HG03108 (cell line): Measurements from ENCODE around the gene HNRNPM.
"Not testable (repeated sequence)": the region's sequence is repeated elsewhere in the genome, so short reads cannot be mapped to it uniquely, and the experiment has no call there.

Experiments used
- ATAC-seq: cut with Tn5 transposase; IDR thresholded peaks from one replicate; pipeline ENCODE4 v1.9.1; 2021; ENCODE audit warnings: moderate library complexity; ENCODE audit not compliant: unreplicated experiment

HNRNPM gene

DNA sequence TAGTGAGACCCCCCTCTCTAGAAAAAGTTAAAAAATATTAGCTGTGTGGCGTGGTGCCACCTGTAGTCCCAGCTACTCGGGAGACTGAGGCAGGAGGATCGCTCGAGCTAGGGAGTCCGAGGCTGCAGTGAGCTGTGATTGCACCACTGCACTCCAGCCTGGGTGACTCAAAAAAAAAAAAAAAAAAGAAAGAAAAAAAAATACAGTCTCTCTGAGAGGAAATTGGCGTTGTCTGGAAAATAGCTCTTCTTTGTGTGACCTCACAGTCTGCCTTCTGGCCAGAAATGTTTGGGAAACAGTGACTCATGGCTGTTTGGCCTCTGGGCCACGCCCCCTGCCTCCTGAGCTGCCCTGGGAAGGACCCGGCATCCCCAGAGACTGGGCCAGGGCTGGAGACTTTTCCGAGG is 21.0 kb upstream of the HNRNPM start:
- no peak for ATAC-seq

- ATAC-seq = not testable (repeated sequence)
Measured at GRCh38 chr19:8425331-8425730, 19.4 kb upstream of the HNRNPM start.

GRCh38 chr19:8426283-8426682 is 18.5 kb upstream of the HNRNPM start:
- ATAC-seq = no peak

DNA sequence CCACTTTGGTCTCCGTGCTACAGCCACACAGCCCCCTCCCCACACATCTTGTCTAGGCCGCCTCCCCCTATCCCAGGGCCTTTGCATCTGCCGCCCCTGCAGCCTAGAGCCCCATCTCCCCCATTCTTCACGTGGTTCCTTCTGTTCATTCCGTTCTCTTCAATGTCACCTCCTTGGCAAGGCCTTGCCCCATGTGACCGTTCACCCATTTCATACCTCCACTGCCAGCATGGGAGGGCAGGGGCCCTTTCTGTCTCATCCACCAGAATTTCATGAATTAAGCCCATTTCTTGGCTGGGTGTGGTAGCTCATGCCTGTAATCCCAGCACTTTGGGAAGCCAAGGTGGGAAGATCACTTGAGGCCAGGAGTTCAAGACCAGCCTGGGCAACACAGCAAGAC is 15.7 kb upstream of the HNRNPM start:
- ATAC-seq = no peak

GRCh38 chr19:8429826-8430225 is 14.9 kb upstream of the HNRNPM start:
- ATAC-seq = no peak

DNA sequence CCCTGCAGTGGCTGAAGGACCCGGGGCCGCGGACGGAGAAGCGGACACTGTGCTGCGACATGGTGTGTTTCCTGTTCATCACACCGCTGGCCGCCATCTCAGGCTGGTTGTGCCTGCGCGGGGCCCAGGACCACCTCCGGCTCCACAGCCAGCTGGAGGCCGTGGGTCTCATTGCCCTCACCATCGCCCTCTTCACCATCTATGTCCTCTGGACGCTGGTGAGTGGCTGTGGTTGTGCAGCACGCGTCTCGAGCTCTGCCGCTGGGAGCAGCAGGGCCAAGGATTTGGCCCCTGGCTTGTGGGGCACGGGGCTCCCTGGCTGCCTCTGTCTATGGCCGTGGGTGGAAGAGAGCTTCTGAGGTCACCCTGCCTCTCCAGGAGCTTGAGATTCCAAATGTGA is 14.1 kb upstream of the HNRNPM start:
- no peak for ATAC-seq

GRCh38 chr19:8438236-8438635 is 6.5 kb upstream of the HNRNPM start:
- no peak for ATAC-seq

GRCh38 chr19:8441725-8442544 is 2.8 kb upstream of the HNRNPM start:
- no peak for ATAC-seq

- ATAC-seq = not testable (repeated sequence)
Measured at GRCh38 chr19:8444140-8444676, 567 bp upstream of the HNRNPM start.

DNA sequence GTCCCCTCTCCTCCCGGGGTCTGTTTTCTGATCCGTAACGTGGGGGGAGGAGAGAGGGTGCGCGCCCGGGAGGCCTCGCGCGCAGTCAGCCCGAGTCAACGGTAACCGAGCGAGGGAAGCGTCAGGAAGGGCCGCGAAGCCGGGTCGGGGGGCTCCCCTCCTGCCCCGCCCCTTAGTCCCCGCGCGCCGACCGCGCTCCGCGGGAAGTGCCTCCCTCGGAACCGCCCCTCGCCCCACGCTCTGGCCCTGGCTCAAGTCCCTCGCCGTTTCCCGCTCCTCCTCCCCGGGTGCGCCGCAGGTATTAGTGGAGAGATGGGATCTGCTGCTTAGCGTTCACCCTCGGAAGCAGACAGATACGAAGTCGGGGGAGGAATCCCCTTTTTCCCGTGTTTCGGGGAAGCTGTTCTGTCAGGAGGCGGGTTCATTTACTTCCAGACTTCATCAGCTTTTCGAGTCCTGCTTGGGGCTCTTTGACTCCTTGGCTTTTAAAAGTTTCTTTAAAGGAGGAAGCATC is 770 bp downstream of the HNRNPM start:
- ATAC-seq = no peak

- ATAC-seq = no peak
Measured at GRCh38 chr19:8446061-8446709, 1.4 kb downstream of the HNRNPM start.

DNA sequence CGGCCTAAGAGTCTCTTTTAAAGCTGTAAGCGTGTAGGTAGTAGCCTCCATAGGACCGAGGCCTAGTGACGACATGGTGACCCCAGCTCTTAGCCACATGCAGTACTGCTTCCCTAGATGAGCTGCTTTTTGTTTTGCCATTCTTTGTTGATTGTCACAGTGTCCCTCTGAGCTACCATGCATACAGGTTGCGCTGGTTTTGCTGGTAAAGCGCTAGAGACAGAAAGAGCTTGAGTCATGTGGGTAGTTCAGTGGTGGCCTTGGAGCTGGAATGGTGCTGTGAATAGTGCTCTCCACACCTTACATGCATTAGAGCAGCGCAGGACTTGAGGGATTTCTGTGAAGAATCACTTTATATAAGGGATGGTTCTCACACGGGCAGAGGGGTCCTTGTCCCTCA is 5.1 kb downstream of the HNRNPM start:
- no peak for ATAC-seq

DNA sequence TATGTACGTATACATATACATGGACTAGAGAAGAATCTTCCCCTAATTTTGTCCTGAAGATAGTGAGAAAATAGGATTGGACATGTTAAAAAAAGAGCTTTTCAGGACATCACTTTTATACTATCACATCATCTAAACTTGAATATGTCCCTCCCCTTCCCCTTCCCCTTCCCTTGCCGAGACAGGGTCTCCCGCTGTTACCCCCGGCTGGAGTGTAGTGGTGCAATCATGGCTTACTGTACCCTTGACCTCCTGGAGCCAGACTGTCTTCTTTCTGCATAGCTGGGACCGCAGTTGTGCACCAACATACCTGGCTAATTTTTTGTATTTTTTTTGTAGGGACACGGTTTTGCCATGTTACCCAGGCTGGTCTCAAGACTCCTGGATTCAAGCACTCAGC is 6.6 kb downstream of the HNRNPM start:
- no peak for ATAC-seq

GRCh38 chr19:8451885-8452284 is 7.1 kb downstream of the HNRNPM start:
- ATAC-seq = no peak

- ATAC-seq = no peak
Measured at GRCh38 chr19:8452446-8453123, 7.8 kb downstream of the HNRNPM start.

GRCh38 chr19:8453616-8454015 is 8.8 kb downstream of the HNRNPM start:
- ATAC-seq = no peak

GRCh38 chr19:8454218-8454617 is 9.4 kb downstream of the HNRNPM start:
- ATAC-seq = no peak

DNA sequence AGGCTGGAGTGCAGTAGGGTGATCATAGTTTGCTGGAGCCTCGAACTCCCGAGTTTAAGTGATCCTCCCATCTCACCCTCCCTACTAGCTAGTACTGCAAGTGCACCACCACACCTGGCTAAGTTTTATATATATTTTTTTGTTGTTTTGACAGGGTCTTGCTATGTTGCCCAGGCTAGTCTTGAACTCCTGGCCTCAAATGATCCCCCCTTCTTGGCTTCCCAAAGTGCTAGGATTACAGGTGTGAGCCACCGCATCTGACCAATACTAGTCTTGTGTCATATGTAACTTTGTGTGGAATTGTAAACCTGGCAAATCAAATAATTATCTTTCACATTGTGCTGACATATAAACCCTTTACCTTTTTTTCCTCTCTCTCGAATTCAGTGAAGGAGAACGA is 10.2 kb downstream of the HNRNPM start:
- no peak for ATAC-seq

GRCh38 chr19:8456064-8456463 is 11.3 kb downstream of the HNRNPM start:
- ATAC-seq = no peak

DNA sequence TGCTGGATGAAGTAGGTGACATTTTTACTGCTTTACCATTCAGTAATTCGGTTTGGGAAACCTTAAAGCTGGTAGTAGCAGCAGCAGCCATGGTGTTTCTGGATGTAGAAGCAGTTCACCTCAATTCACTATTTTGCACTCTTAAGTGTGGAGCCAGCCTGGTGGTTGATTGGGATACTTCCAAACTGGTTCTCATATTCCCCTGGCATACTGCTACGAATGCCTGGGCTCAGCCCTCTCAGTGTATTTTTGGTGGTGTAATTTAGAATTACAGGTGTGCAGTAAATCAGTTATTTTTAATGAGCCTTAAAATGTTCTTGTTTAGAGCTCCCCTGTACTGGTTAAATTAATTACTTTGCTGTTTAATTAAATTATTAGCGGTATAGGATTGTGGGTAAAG is 12.4 kb downstream of the HNRNPM start:
- ATAC-seq = no peak

DNA sequence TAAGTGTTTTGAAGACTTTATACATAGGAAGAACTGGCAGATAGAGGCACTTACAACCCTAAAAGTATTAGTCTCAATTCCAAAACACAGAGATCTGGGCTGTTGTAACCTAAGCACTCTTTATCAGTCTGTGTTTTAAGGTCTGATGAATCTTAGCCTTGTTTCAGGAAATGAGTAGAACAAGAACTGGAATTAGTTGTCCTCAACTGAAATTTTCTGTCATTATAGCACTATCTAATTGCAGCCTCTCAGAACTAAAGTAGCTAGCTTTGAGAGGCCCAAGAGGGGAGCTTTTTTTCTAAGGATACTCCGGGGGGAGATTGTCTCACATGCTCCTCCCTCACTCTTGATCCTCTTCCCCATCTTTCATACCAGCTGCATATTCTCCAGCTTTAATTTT is 13.1 kb downstream of the HNRNPM start:
- ATAC-seq = no peak

GRCh38 chr19:8458380-8458779 is 13.6 kb downstream of the HNRNPM start:
- no peak for ATAC-seq
